T-helper 2 cell (primary cell): ENCODE data around the gene RSPRY1.
"Not testable (repeated sequence)": the region's sequence is repeated elsewhere in the genome, so short reads cannot be mapped to it uniquely, and the experiment has no call there.

Source experiments
- DNase-seq, 5 experiments: peaks; one replicate each; pipeline versions ENCODE4 v3.0.0 to v3.0.0-alpha.2; 2012 to 2022

The RSPRY1 gene

DNA sequence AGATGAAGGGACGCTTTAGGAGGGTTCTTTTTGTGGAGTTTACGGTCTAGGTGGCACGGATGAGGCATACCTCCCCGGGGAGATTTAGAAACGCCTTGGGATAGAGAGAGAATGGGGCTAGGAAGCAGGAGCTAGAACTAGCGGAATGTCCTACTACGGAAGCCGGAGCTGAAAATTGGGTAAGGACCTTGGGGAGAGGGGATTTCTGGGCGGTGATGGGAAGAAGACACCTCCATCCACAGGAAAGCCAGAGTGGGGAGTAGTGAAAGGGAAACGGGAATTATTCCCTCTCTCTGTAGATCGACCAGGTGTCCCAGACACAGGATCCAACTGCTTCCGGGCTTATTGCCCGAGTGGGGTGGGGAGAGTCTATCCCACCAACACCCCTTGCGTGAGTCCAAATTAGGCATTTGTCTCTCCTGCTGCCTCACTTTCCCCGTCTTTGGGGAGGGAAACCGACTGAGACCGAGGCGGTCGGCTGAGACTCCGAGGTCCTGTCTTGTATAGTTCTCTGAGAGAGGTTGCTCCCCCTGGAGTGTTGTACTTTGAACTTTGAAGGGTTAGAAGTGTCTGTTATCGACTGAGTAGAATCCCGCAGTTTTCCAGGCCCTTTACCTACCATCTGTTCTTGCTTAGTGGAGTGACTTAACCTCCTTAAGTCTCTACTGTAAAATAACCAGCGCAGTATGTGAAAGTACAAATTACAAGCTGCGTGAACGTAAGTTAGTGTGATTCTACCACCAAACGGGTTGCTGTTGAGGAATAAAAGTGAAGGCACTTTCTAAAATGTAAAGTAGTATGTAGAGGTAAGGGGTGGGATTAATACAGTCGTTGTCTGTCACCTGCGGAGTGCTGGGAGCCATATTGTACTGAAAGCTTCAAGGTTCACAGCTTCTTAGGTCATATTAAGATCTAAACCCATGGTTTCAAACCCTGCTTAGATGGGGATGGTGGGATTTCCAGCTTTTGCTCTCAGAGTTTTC is 1.0 kb downstream of the RSPRY1 start:
- peak in 2 of 5 experiments; percentile 13 to 45 for DNase-seq

DNA sequence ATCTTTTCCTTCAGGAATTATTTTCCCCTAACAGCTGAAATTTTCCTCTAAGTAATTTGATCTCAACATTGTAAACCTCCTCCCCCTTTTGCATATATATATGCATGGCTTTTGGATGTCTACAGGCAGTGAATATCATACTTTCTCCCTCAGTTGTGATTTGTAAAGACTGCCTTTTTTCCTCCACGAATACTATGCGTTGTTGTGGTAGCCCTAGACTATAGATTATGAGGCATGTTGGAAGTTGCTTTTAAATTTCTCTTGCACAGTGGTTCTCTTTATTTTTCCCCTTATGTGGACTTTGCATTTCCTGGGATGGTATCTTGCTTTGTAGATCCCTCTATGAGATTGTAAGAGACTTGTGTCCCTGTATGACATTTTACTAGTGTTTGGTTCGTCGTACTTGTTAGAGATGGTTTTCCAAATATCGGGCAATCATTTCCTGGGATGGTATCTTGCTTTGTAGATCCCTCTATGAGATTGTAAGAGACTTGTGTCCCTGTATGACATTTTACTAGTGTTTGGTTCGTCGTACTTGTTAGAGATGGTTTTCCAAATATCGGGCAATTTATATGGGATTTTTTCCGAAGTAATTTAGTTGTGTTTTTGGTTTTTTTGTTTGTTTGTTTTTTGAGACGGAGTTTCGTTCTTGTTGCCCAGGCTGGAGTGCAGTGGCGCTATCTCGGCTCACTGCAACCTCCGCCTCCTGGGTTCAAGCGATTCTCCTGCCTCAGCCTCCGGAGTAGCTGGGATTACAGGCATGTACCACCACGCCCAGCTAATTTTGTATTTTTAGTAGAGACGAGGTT is 2.0 kb downstream of the RSPRY1 start:
- DNase-seq = not testable (repeated sequence)

GRCh38 chr16:57188711-57189002 is 2.5 kb downstream of the RSPRY1 start:
- DNase-seq = no peak

DNA sequence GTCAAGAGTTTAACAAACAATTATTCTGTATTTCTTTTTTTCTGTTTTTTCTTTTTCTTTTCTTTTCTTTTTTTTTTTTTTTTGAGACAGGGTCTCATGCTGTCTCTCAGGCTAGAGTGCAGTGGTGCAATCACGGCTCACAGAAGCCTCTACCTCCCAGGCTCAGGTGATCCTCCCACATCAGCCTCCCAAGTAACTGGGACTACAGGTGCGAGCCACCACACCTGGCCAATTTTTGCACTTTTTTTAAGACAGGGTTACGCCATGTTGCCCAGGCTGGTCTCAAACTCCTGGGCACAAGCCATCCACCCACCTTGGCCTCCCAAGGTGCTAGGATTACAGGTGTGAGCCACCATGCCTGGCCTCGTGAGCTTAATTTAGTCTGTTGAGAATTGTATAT is 3.4 kb downstream of the RSPRY1 start:
- not testable (repeated sequence) for DNase-seq

- DNase-seq = no peak
These were observed 4.0 kb downstream of the RSPRY1 start for GRCh38 chr16:57190136-57190535.

DNA sequence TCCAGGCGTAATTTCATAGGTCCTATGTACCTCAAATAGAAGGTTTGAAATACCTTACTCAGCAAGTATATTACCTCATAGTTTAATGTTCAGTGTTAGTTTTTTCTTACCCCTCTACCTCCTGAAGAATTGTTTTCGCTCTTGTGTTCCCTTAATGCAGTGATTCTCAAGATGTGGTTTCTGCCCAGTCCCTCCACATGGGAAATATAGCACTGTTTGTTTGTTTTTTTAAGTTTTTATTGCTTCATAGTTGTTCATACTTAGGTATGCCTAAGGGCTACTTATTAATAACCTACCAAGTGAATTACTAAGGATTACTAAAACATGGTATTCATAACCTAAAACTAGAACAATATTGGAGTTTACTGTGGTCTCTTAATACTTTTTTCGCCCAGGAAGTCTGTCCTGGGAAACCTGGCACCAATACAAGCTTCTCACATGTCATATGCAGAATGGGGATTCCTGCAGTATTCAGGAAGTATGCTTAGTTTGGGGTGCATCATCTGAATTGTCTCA is 5.0 kb downstream of the RSPRY1 start:
- no peak for DNase-seq

- DNase-seq = no peak
These were observed 6.0 kb downstream of the RSPRY1 start for GRCh38 chr16:57192146-57192545.

DNA sequence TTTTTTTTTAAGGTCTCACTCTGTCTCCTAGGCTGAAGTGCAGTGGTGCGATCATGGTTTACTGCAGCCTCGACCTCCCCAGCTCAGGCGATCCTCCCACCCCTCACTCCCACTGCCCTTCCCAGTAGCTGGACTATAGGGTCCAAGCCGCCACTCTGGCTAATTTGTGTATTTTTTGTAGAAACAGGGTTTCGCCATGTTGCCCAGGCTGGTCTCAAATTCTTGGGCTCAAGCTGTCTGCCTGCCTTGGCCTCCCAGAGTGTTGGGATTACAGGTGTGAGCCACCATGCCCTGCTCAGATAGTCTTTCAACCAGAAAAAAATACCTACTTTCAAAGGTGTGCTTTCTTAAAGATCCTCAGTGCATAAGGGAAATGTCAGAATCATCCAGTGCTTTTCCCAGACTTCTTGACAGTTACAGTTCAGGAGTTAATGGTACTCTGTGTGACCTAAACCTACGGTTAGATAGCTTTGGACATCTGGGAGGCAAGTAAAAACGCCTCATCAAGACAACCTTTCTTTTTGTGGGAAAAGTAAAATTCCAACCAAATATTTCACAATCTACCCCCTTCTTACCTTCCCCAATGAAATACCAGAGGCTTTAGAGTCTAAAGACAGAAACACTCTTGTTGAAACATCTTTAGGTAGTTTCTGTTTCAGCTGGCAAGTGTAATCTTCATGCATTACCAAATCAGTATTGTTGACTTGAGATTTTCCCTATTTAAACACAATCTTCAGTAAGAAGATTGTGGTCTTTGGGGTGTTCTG is 6.8 kb downstream of the RSPRY1 start:
- no peak for DNase-seq

DNA sequence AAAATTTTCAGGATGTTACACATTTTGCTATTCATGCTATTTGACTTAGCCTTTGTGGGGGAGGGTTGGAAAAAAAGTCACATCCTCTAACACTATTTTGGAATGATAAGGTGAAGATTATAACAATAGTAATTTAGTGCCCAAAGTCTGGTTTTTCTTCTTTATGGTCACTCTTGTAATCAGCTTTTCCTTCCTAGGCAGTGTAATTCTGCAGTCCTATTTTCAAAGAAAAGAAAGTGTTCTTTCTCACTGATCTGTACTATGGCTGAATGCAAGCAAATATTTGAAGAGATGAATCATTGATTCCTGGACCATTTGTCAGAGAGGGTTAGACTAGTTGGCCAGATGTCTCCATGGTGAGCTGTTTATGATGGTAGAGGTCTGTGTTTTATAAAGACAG is 8.4 kb downstream of the RSPRY1 start:
- DNase-seq = no peak

GRCh38 chr16:57196286-57196685 is 10.2 kb downstream of the RSPRY1 start:
- no peak for DNase-seq

DNA sequence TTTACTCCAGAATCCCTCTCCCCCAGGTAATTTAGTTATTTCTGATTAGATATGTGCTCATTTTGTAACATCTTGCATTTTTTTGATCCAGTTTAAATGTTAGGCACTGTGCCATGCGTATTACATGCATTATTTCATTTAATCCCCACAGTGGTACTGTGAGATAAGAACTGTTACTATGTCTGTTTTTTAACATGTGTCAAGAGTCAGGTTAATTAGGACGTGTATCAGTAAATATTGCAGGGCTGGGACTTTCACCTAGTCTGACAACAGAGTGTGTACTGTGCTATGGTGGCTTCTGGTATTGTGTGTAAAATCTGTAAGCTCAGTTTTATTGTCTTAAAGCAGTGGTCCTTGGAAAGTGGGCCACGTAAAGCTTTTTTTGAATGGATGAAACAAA is 10.6 kb downstream of the RSPRY1 start:
- DNase-seq = no peak

DNA sequence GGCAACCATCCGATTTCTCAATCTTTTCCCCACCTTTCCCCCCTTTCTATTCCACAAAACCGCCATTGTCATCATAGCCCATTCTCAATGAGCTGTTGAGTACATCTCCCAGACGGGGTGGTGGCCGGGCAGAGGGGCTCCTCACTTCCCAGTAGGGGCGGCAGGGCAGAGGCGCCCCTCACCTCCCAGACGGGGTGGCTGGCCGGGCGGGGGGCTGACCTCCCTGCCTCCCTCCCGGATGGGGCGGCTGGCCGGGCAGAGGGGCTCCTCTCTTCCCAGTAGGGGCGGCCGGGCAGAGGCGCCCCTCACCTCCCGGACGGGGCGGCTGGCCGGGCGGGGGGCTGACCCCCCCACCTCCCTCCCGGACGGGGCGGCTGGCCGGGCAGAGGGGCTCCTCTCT is 14.2 kb downstream of the RSPRY1 start:
- not testable (repeated sequence) for DNase-seq

GRCh38 chr16:57200926-57201325 is 14.8 kb downstream of the RSPRY1 start:
- not testable (repeated sequence) for DNase-seq

- DNase-seq = no peak
These were observed 16.2 kb downstream of the RSPRY1 start for GRCh38 chr16:57202095-57202886.

- DNase-seq = no peak
These were observed 17.3 kb downstream of the RSPRY1 start for GRCh38 chr16:57203451-57203850.

DNA sequence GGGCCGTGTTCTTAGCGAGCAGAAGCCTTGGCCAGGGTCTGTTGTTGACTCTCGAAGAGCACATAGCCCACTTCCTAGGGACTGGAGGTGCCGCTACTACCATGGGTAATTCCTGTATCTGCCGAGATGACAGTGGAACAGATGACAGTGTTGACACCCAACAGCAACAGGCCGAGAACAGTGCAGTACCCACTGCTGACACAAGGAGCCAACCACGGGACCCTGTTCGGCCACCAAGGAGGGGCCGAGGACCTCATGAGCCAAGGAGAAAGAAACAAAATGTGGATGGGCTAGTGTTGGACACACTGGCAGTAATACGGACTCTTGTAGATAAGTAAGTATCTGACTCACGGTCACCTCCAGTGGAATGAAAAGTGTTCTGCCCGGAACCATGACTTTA is 18.5 kb downstream of the RSPRY1 start:
- DNase-seq = no peak

DNA sequence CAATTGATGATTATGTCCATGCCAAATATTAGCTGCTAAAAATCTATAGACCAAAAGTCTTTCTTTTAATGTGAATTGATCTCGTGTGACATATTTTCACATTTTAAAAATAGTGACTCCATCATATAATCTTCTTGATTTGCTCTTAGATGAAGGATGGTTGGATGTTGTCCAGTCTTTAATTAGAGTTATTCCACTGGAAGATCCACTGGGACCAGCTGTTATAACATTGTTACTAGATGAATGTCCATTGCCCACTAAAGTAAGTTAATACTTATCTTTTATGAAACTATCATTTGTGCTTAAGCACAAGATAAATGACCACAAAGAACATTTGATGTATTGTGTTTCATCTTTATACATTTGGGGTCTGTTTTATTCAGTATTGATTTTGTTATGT is 22.8 kb downstream of the RSPRY1 start:
- DNase-seq = no peak

DNA sequence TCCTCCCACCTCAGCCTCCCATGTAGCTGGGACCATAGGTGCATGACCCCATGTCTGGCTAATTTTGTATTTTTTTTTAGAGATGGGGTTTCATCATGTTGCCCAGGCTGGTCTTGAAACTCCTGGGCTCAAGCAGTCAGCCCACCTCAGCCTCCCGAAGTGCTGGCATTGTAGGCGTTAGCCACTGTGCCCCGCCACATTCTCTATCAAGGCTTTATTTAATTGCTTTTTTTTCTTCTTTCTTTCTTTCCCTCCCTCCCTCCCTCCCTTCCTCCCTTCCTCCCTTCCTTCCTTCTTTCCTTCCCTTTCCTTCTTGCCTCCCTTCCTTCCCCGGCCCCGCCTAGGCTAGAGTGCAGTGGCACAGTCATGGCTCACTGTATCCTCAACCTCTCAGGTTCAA is 23.7 kb downstream of the RSPRY1 start:
- no peak for DNase-seq

DNA sequence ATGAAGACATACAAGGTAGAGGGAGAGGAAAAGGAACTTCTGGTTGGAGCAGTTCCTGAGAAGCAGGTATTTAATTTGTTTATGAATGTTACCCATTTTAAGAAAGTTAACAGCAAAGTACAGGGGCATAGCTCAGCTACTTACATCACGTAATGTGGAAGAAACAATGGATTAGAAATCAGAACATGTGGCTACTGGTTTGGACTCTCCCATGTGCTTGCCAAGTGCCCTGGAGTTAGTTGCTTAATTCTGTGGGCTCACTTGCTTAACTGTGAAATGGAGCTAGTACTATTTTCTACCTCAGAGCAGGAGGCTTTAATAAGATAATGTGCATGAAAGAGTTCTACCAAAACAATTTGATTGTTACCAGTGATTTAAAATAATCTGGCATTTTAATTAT is 27.3 kb downstream of the RSPRY1 start:
- no peak for DNase-seq

DNA sequence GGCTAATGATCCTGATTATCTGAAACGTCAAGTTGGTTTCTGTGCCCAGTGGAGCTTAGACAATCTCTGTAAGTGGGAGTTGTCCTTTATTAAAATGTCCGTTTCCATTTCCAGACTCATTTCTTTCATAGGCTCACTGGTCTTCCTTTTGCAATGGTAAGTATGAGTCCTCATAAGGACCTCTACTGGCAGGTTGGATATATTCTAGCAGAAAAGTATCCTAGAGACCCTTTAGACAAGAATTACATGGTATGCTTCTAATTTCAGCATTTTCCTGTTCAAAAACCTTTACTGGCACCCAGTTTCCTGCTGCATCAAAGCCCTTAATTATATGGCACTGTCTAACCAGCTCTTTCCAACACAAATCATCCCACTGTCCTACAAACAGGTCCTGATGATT is 30.8 kb downstream of the RSPRY1 start:
- DNase-seq = no peak

DNA sequence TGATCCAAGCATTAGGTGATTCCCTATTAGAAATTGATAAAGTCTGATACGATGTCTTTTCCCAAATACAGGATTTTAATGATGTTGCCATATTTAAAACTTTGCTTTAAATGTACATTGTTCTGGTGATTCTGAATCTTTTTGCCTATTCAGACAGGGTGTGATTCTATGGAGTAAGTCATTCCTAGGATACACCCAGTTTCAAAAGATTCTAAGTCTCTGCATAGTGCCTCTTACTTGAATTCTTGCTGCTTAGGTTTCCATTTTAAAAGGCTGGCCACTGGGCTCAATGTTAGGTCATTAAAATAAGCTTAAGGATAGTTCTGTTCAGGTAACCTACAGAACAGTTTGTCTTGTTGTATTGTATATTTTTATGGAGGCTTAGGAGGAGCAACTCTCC is 36.9 kb downstream of the RSPRY1 start:
- DNase-seq = no peak
